NT2/D1 (cell line): Measurements from ENCODE around the gene SP5.

ENCODE experiments used
- YY1 ChIP-seq: IDR thresholded peaks from 2 replicates; pipeline ENCODE4 v1.6.1; 2011; ENCODE audit not compliant: insufficient read length, insufficient read depth
- ZNF274 ChIP-seq: IDR thresholded peaks from 2 replicates; pipeline ENCODE4 v1.6.1; 2011; ENCODE audit warnings: mild to moderate bottlenecking, low read depth, low read length

GRCh38 chr2:170740660-170741059, 25.5 kb downstream of the SP5 start:
- TF ChIP-seq YY1 (no peak), ZNF274 (no peak)
